HepG2 (cell line): ENCODE measurements around the gene NELFCD. TPM values are rescaled to one million over a fixed set of nuclear protein-coding genes. Genes with fewer than 3 reads are reported as not detected.

Experiments used
- GMEB2 ChIP-seq: IDR thresholded peaks from 2 replicates; pipeline ENCODE4 v1.6.1; 2016; ENCODE audit warnings: missing biosample characterization, missing genetic modification reagents, low read depth
- HDAC2 ChIP-seq: sonication (generic); formaldehyde crosslinking; IDR thresholded peaks from 2 replicates; pipeline ENCODE4 v1.4.0; 2020; ENCODE audit warnings: missing genetic modification reagents
- MIER3 ChIP-seq: IDR thresholded peaks from 2 replicates; pipeline ENCODE4 v1.6.1; 2016; ENCODE audit warnings: missing compliant biosample characterization, borderline replicate concordance
- MYC ChIP-seq: sonication (generic); formaldehyde crosslinking; IDR thresholded peaks from 2 replicates; pipeline ENCODE4 v1.9.0; 2021; ENCODE audit warnings: missing genetic modification reagents, borderline replicate concordance
- MYNN ChIP-seq: sonication (generic); formaldehyde crosslinking; IDR thresholded peaks from 2 replicates; pipeline ENCODE4 v1.4.0; 2020; ENCODE audit warnings: mild to moderate bottlenecking, low read depth, missing genetic modification reagents
- NFE2L1 ChIP-seq: sonication (generic); formaldehyde crosslinking; IDR thresholded peaks from 2 replicates; pipeline ENCODE4 v1.4.0; 2020; ENCODE audit warnings: missing genetic modification reagents, mild to moderate bottlenecking, borderline replicate concordance
- NR2C2 ChIP-seq: sonication (generic); formaldehyde crosslinking; IDR thresholded peaks from 2 replicates; pipeline ENCODE4 v1.4.0; 2020; ENCODE audit warnings: missing genetic modification reagents, mild to moderate bottlenecking, moderate library complexity, borderline replicate concordance
- RAD21 ChIP-seq: fragments of 450-650 bp; formaldehyde crosslinking; IDR thresholded peaks from 2 replicates; pipeline ENCODE4 v1.5.0; 2020; ENCODE audit warnings: mild to moderate bottlenecking
- REXO4 ChIP-seq: sonication (generic); formaldehyde crosslinking; IDR thresholded peaks from 2 replicates; pipeline ENCODE4 v1.8.0; 2022; ENCODE audit warnings: missing genetic modification reagents, mild to moderate bottlenecking, borderline replicate concordance
- STAT5B ChIP-seq: sonication (generic); formaldehyde crosslinking; IDR thresholded peaks from 2 replicates; pipeline ENCODE4 v1.4.0; 2020; ENCODE audit warnings: missing genetic modification reagents
- TBP ChIP-seq: sonication (generic); formaldehyde crosslinking; IDR thresholded peaks from 2 replicates; pipeline ENCODE4 v1.5.0; 2020; ENCODE audit warnings: missing genetic modification reagents
- TFAP4 ChIP-seq: sonication (generic); IDR thresholded peaks from 2 replicates; pipeline ENCODE4 v1.6.1; 2016; ENCODE audit warnings: low read depth, borderline replicate concordance
- TOE1 ChIP-seq: sonication (generic); formaldehyde crosslinking; IDR thresholded peaks from 2 replicates; pipeline ENCODE4 v1.4.0; 2020; ENCODE audit warnings: mild to moderate bottlenecking, missing genetic modification reagents
- YEATS2 ChIP-seq: sonication (generic); formaldehyde crosslinking; IDR thresholded peaks from 2 replicates; pipeline ENCODE4 v1.4.0; 2020; ENCODE audit warnings: missing genetic modification reagents, borderline replicate concordance
- ZBTB7B ChIP-seq: sonication (generic); formaldehyde crosslinking; IDR thresholded peaks from 2 replicates; pipeline ENCODE4 v1.4.0; 2020; ENCODE audit warnings: missing genetic modification reagents
- ZBTB8A ChIP-seq: sonication (generic); formaldehyde crosslinking; IDR thresholded peaks from 2 replicates; pipeline ENCODE4 v1.4.0; 2020; ENCODE audit warnings: mild to moderate bottlenecking, low read depth, missing genetic modification reagents, borderline replicate concordance
- ZC3H4 ChIP-seq: sonication (generic); formaldehyde crosslinking; IDR thresholded peaks from 2 replicates; pipeline ENCODE4 v1.4.0; 2020; ENCODE audit warnings: missing genetic modification reagents, borderline replicate concordance
- ZKSCAN1 ChIP-seq: fragments of 150-350 bp; IDR thresholded peaks from 2 replicates; pipeline ENCODE4 v1.6.1; 2014; ENCODE audit warnings: low read length
- ZMYM2 ChIP-seq: sonication (generic); formaldehyde crosslinking; IDR thresholded peaks from 2 replicates; pipeline ENCODE4 v1.8.0; 2022; ENCODE audit warnings: mild to moderate bottlenecking, missing genetic modification reagents
- ZNF160 ChIP-seq: sonication (generic); formaldehyde crosslinking; IDR thresholded peaks from 2 replicates; pipeline ENCODE4 v1.8.0; 2022; ENCODE audit warnings: mild to moderate bottlenecking, inconsistent platforms, missing genetic modification reagents
- ZNF3 ChIP-seq: IDR thresholded peaks from 2 replicates; pipeline ENCODE4 v1.7.0; 2017; ENCODE audit warnings: inconsistent platforms
- ZNF503 ChIP-seq: sonication (generic); formaldehyde crosslinking; IDR thresholded peaks from 2 replicates; pipeline ENCODE4 v1.4.0; 2020; ENCODE audit warnings: missing genetic modification reagents
- ZNF550 ChIP-seq: sonication (generic); formaldehyde crosslinking; IDR thresholded peaks from 2 replicates; pipeline ENCODE4 v1.4.0; 2020; ENCODE audit warnings: mild to moderate bottlenecking, missing genetic modification reagents, borderline replicate concordance
- ZNF576 ChIP-seq: sonication (generic); formaldehyde crosslinking; IDR thresholded peaks from 2 replicates; pipeline ENCODE4 v1.4.0; 2020; ENCODE audit warnings: mild to moderate bottlenecking, missing genetic modification reagents
- ZNF644 ChIP-seq: IDR thresholded peaks from 2 replicates; pipeline ENCODE4 v1.6.1; 2016; ENCODE audit warnings: low read depth
- ZNF766 ChIP-seq: sonication (generic); formaldehyde crosslinking; IDR thresholded peaks from 2 replicates; pipeline ENCODE4 v1.5.0; 2020; ENCODE audit warnings: missing genetic modification reagents, borderline replicate concordance
- ZNF772 ChIP-seq: sonication (generic); formaldehyde crosslinking; IDR thresholded peaks from 2 replicates; pipeline ENCODE4 v1.5.0; 2020; ENCODE audit warnings: mild to moderate bottlenecking, missing genetic modification reagents
- ZNF782 ChIP-seq: sonication (generic); formaldehyde crosslinking; IDR thresholded peaks from 2 replicates; pipeline ENCODE4 v1.4.0; 2020; ENCODE audit warnings: missing genetic modification reagents, mild to moderate bottlenecking, borderline replicate concordance
- ZNF816 ChIP-seq: sonication (generic); formaldehyde crosslinking; IDR thresholded peaks from 2 replicates; pipeline ENCODE4 v1.8.0; 2022; ENCODE audit warnings: missing genetic modification reagents, mild to moderate bottlenecking, borderline replicate concordance
- polyA plus RNA-seq, 8 experiments: library from polyadenylated mRNA; depleted of rRNA in 3 of 8; stranded (reverse) in 7 of 8; unstranded in 1 of 8; fragments of >200 nt; fragmentation: Illumina TruSeq in 4 of 8; extraction: Trizol in 4 of 8; gene quantifications; 2 replicates each; pipeline versions ENCODE4 v1.2.1 to v1.2.3, GENCODE V29; 2011 to 2016; ENCODE audit warnings: low read depth in 4 of 8, missing spikeins in 1 of 8, mixed read lengths in 1 of 8; ENCODE audit not compliant: insufficient read depth in 1 of 8
- total RNA-seq, 5 experiments: library from RNA; depleted of rRNA; stranded (reverse); fragments of >200 nt; fragmentation: Illumina TruSeq; extraction: Trizol; gene quantifications; 2 replicates each; pipeline ENCODE4 v1.2.3, GENCODE V29; 2016; ENCODE audit warnings: low read depth in 1 of 5

NELFCD gene
- total and polyA plus RNA-seq, 2 of the 13 experiments (the other 11 are each of a cell fraction or from before 2014, with no cell fraction given), result 159 to 203 TPM

- TF ChIP-seq ZMYM2 (CRISPR knock-in tag) (peak; percentile 86), MIER3 (CRISPR knock-in tag) (no peak), REXO4 (CRISPR knock-in tag) (no peak), TFAP4 (peak; percentile 49; the same call in 1 of the 2 replicates), ZC3H4 (CRISPR knock-in tag) (no peak), ZNF3 (CRISPR knock-in tag) (no peak), RAD21 (CRISPR knock-in tag) (no peak), GMEB2 (CRISPR knock-in tag) (no peak), ZBTB8A (CRISPR knock-in tag) (no peak), ZNF816 (CRISPR knock-in tag) (no peak), ZKSCAN1 (no peak), ZNF766 (CRISPR knock-in tag) (no peak), TBP (CRISPR knock-in tag) (no peak), ZNF576 (CRISPR knock-in tag) (no peak), ZNF160 (CRISPR knock-in tag) (no peak), STAT5B (CRISPR knock-in tag) (no peak), ZBTB7B (CRISPR knock-in tag) (no peak), ZNF644 (CRISPR knock-in tag) (no peak), ZNF550 (CRISPR knock-in tag) (no peak), TOE1 (CRISPR knock-in tag) (no peak), MYNN (CRISPR knock-in tag) (no peak), NFE2L1 (CRISPR knock-in tag) (no peak), ZNF782 (CRISPR knock-in tag) (no peak), ZNF772 (CRISPR knock-in tag) (no peak), NR2C2 (CRISPR knock-in tag) (no peak), HDAC2 (no peak), MYC (peak; percentile 10; the same call in 1 of the 2 replicates), ZNF503 (CRISPR knock-in tag) (no peak), YEATS2 (CRISPR knock-in tag) (peak; percentile 42; the same call in 1 of the 2 replicates)
These were observed 29.4 kb downstream of the NELFCD start (continued) for GRCh38 chr20:59010321-59010994.
